ENCODE data around the gene UROC1. TPM values are rescaled to one million over a fixed set of nuclear protein-coding genes. Genes with fewer than 3 reads are reported as not detected.

The UROC1 gene
- total RNA-seq, 1 experiment from 2014 or later, result not detected

DNA sequence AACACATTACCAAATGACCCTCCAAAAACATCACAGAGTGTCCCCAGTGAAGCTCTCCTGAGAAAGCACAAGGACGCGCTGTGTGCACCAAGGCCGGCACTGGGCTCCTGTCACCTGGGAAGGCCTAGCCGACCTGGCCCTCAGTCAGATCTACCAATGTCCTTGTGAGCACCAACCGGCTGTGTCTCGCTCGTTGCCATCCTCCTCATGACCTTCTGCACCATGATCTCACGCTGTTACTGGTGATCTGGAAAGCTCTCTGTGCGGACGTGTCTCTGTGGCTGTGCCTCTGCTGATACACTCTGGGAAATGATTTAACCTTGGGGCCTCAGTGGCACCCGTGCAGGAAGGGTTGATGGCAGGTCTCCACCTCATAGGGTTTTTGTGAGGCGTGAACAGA is 66.1 kb downstream of the UROC1 start:
- peaks cover 19 to 26% of the 10 kb centered on the region in 2 experiments; a peak in 3 of 4 replicates for H3K36me3 ChIP-seq (ENCODE audit: control insufficient read depth in 1 of 2, insufficient read depth in 2 of 2, low read length in 2 of 2)
- H3K4me3 ChIP-seq (replicated peaks in 1 of 2; ENCODE audit: low read depth in 1 of 2, low read length in 2 of 2), result no peak overlapping the region
- no peaks in the 10 kb centered on the region for H3K9me3 ChIP-seq (ENCODE audit: control insufficient read depth in 1 of 2, insufficient read depth in 1 of 2, low read depth in 1 of 2, low read length in 2 of 2)
- TF ChIP-seq CEBPB (IDR thresholded peaks at IDR 0.05; ENCODE audit: low read depth), result no peak
- no peak for TF ChIP-seq ELF1 (IDR thresholded peaks at IDR 0.05; ENCODE audit: borderline replicate concordance, low read depth)
- no peak for TF ChIP-seq JUND (IDR thresholded peaks at IDR 0.05)
- no peak for TF ChIP-seq TCF7L2 (IDR thresholded peaks at IDR 0.05; ENCODE audit: borderline replicate concordance, extremely low read depth, insufficient read depth, insufficient read length)
- TF ChIP-seq SRF (IDR thresholded peaks at IDR 0.05; ENCODE audit: low read depth), result no peak
- intact Hi-C loops (cut with micrococcal nuclease), result no loop called here
- ATAC-seq (no peak), DNase-seq (ENCODE audit: low read depth, low spot score) (no peak)
- H3K4me1 ChIP-seq (ENCODE audit: control insufficient read depth in 1 of 2, insufficient read depth in 2 of 2, low read length in 2 of 2), result no peaks in the 10 kb centered on the region
- no TSS peak for BruUV-seq (replicated peaks)
- CTCF ChIA-PET, result no interaction called here
- POLR2A ChIA-PET, result no interaction called here
- RAD21 ChIA-PET (ENCODE audit: low non-redundant PET in 1 of 2, low total read pairs in 2 of 2, uncharacterized antibody in 2 of 2, unreplicated experiment in 2 of 2), result no interaction called here
- H3K9ac ChIP-seq (ENCODE audit: low read length), result no peak overlapping the region
- H3K27me3 ChIP-seq (ENCODE audit: insufficient read depth, low read length), result no peaks in the 10 kb centered on the region
- H4K20me1 ChIP-seq (ENCODE audit: insufficient read depth), result no peaks in the 10 kb centered on the region
- H2AFZ ChIP-seq (ENCODE audit: low read depth, low read length, poor library complexity, severe bottlenecking), result no peak overlapping the region
- no peak overlapping the region for H3K27ac ChIP-seq (ENCODE audit: low read depth, low read length)
- no peaks in the 10 kb centered on the region for H3K9me2 ChIP-seq (ENCODE audit: insufficient read depth)
- H3K4me2 ChIP-seq (ENCODE audit: low read length), result no peak overlapping the region
- H3K79me2 ChIP-seq (ENCODE audit: insufficient read depth, low read length), result peaks cover 22% of the 10 kb centered on the region

- Histone ChIP-seq H3K79me2 (ENCODE audit: insufficient read depth, low read length) (peaks cover 16% of the 10 kb centered on the region), H3K4me2 (ENCODE audit: low read length) (no peak overlapping the region), H3K4me3 (replicated peaks in 1 of 2; ENCODE audit: low read depth in 1 of 2, low read length in 2 of 2) (no peak overlapping the region), H3K27ac (ENCODE audit: low read depth, low read length) (no peak overlapping the region), H2AFZ (ENCODE audit: low read depth, low read length, poor library complexity, severe bottlenecking) (no peak overlapping the region), H3K9ac (ENCODE audit: low read length) (no peak overlapping the region), H3K36me3 (ENCODE audit: control insufficient read depth in 1 of 2, insufficient read depth in 2 of 2, low read length in 2 of 2) (peaks cover 19 to 22% of the 10 kb centered on the region in 2 experiments; a peak in 3 of 4 replicates), H3K27me3 (ENCODE audit: insufficient read depth, low read length) (no peaks in the 10 kb centered on the region), H4K20me1 (ENCODE audit: insufficient read depth) (no peaks in the 10 kb centered on the region), H3K4me1 (ENCODE audit: control insufficient read depth in 1 of 2, insufficient read depth in 2 of 2, low read length in 2 of 2) (no peaks in the 10 kb centered on the region), H3K9me3 (ENCODE audit: control insufficient read depth in 1 of 2, insufficient read depth in 1 of 2, low read depth in 1 of 2, low read length in 2 of 2) (no peaks in the 10 kb centered on the region), H3K9me2 (ENCODE audit: insufficient read depth) (no peaks in the 10 kb centered on the region)
- TF ChIP-seq ZFX (IDR thresholded peaks at IDR 0.05), result no peak
- TF ChIP-seq, protein P1, sequence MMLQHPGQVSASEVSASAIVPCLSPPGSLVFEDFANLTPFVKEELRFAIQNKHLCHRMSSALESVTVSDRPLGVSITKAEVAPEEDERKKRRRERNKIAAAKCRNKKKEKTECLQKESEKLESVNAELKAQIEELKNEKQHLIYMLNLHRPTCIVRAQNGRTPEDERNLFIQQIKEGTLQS (IDR thresholded peaks at IDR 0.05), result no peak
- TF ChIP-seq, protein P2, sequence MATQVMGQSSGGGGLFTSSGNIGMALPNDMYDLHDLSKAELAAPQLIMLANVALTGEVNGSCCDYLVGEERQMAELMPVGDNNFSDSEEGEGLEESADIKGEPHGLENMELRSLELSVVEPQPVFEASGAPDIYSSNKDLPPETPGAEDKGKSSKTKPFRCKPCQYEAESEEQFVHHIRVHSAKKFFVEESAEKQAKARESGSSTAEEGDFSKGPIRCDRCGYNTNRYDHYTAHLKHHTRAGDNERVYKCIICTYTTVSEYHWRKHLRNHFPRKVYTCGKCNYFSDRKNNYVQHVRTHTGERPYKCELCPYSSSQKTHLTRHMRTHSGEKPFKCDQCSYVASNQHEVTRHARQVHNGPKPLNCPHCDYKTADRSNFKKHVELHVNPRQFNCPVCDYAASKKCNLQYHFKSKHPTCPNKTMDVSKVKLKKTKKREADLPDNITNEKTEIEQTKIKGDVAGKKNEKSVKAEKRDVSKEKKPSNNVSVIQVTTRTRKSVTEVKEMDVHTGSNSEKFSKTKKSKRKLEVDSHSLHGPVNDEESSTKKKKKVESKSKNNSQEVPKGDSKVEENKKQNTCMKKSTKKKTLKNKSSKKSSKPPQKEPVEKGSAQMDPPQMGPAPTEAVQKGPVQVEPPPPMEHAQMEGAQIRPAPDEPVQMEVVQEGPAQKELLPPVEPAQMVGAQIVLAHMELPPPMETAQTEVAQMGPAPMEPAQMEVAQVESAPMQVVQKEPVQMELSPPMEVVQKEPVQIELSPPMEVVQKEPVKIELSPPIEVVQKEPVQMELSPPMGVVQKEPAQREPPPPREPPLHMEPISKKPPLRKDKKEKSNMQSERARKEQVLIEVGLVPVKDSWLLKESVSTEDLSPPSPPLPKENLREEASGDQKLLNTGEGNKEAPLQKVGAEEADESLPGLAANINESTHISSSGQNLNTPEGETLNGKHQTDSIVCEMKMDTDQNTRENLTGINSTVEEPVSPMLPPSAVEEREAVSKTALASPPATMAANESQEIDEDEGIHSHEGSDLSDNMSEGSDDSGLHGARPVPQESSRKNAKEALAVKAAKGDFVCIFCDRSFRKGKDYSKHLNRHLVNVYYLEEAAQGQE (IDR thresholded peaks at IDR 0.05; ENCODE audit: low read depth), result no peak
- TF ChIP-seq, protein P3, sequence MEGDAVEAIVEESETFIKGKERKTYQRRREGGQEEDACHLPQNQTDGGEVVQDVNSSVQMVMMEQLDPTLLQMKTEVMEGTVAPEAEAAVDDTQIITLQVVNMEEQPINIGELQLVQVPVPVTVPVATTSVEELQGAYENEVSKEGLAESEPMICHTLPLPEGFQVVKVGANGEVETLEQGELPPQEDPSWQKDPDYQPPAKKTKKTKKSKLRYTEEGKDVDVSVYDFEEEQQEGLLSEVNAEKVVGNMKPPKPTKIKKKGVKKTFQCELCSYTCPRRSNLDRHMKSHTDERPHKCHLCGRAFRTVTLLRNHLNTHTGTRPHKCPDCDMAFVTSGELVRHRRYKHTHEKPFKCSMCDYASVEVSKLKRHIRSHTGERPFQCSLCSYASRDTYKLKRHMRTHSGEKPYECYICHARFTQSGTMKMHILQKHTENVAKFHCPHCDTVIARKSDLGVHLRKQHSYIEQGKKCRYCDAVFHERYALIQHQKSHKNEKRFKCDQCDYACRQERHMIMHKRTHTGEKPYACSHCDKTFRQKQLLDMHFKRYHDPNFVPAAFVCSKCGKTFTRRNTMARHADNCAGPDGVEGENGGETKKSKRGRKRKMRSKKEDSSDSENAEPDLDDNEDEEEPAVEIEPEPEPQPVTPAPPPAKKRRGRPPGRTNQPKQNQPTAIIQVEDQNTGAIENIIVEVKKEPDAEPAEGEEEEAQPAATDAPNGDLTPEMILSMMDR (IDR thresholded peaks at IDR 0.05 in 2 of 3, conservative IDR thresholded peaks at IDR 0.05 in 1 of 3; ENCODE audit: borderline replicate concordance in 1 of 3, insufficient read depth in 1 of 3, low read depth in 2 of 3, low read length in 2 of 3), result no peak
- no peak for TF ChIP-seq SP1 (IDR thresholded peaks at IDR 0.05; ENCODE audit: low read depth)
- no peak for TF ChIP-seq ZBTB33 (IDR thresholded peaks at IDR 0.05; ENCODE audit: extremely low read depth, insufficient replicate concordance, low read length)
- TF ChIP-seq EGR1 (IDR thresholded peaks at IDR 0.05; ENCODE audit: low read depth), result no peak
- no peak for TF ChIP-seq JUND (IDR thresholded peaks at IDR 0.05)
- no peak for TF ChIP-seq POLR2A (IDR thresholded peaks at IDR 0.05; ENCODE audit: borderline replicate concordance, extremely low read depth, insufficient read depth, insufficient read length)
- POLR2A ChIA-PET, result no interaction called here
- no TSS peak for BruUV-seq (replicated peaks)
- ATAC-seq, result no peak
- DNase-seq (ENCODE audit: low read depth, low spot score), result no peak
- CTCF ChIA-PET, result no interaction called here
- intact Hi-C loops (cut with micrococcal nuclease), result no loop called here
- RAD21 ChIA-PET (ENCODE audit: low non-redundant PET in 1 of 2, low total read pairs in 2 of 2, uncharacterized antibody in 2 of 2, unreplicated experiment in 2 of 2), result no interaction called here
Observed at GRCh38 chr3:126450744-126451143, 66.8 kb downstream of the UROC1 start.

Data from HCT116 (cell line).